Measurements from ENCODE around the gene USP37.
"Not testable (repeated sequence)": the region's sequence is repeated elsewhere in the genome, so short reads cannot be mapped to it uniquely, and the experiment has no call there.

The USP37 gene

DNA sequence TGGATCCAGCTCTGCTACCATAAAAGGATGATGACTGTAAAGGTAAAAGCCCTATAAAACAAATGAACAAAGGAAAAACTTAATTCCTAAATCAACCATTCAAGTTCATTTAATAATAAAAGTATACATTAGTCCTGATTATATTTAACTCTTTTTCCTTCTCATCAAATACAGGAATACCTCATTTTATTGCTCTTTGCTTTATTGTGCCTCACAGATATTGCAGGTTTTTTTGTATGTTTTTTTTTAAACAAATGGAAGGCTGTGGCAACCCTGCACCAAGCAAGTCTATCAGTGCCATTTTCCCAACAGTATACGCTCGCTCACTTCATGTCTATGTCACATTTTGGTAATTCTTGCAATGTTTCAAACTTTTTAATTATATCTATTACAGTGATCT is 38.2 kb downstream of the USP37 start:
- Histone ChIP-seq H3K9me3 (no peaks in the 10 kb centered on the region), H3K27me3 (no peaks in the 10 kb centered on the region), H3K27ac (no peak overlapping the region), H3K36me3 (peaks cover 65 to 94% (median 77%) of the 10 kb centered on the region in 3 donors), H3K4me1 (no peaks in the 10 kb centered on the region), H3K4me3 (no peak overlapping the region)
- TF ChIP-seq, protein P1, sequence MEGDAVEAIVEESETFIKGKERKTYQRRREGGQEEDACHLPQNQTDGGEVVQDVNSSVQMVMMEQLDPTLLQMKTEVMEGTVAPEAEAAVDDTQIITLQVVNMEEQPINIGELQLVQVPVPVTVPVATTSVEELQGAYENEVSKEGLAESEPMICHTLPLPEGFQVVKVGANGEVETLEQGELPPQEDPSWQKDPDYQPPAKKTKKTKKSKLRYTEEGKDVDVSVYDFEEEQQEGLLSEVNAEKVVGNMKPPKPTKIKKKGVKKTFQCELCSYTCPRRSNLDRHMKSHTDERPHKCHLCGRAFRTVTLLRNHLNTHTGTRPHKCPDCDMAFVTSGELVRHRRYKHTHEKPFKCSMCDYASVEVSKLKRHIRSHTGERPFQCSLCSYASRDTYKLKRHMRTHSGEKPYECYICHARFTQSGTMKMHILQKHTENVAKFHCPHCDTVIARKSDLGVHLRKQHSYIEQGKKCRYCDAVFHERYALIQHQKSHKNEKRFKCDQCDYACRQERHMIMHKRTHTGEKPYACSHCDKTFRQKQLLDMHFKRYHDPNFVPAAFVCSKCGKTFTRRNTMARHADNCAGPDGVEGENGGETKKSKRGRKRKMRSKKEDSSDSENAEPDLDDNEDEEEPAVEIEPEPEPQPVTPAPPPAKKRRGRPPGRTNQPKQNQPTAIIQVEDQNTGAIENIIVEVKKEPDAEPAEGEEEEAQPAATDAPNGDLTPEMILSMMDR (IDR thresholded peaks at IDR 0.05) = no peak
- DNase-seq = no peak
- intact Hi-C loops (cut with DNase I; ENCODE audit: low total_unique reads) = no loop called here

DNA sequence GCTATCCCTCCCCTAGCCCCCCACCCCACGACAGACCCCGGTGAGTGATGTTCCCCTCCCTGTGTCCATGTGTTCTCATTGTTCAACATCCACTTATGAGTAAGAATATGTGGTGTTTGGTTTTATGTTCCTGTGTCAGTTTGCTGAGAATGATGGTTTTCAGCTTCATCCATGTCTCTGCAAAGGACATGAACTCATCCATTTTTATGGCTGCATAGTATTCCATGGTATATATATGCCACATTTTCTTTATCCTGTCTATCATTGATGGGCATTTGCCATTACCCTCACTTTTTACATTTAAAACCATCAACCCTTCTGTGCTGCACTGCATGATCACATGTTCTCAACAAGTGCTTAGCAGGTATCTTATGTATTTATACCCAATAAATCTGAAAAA is 39.7 kb downstream of the USP37 start:
- H3K27ac ChIP-seq; H3K9me3 ChIP-seq; H3K27me3 ChIP-seq; H3K4me3 ChIP-seq; H3K4me1 ChIP-seq; intact Hi-C loops (cut with DNase I; ENCODE audit: low total_unique reads); DNase-seq: not testable (repeated sequence)
- peaks cover 66 to 99% (median 75%) of the 10 kb centered on the region in 3 donors for H3K36me3 ChIP-seq

DNA sequence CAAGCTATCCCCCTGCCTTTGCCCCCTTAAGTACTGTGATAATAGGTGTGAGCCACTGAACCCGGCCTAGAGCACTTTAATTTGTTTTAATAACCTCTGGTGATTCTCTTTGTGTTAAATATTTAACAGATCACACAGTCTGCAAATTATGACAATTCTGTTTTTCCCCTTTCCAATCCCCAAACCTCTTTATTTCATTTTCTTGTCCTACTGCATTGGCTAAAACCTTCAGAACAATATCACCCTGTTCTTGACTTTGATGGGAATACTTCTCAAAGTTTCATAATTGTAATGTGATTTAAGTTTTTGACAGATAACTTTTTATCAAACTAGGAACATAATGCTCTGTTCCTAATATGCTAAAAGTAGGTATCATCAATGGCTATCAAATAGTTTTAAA is 44.5 kb downstream of the USP37 start:
- Histone ChIP-seq H3K36me3 (peaks cover 30 to 94% (median 39%) of the 10 kb centered on the region in 3 donors), H3K4me1 (no peaks in the 10 kb centered on the region), H3K4me3 (no peak overlapping the region), H3K27ac (no peak overlapping the region), H3K9me3 (no peaks in the 10 kb centered on the region), H3K27me3 (no peaks in the 10 kb centered on the region)
- intact Hi-C loops (cut with DNase I; ENCODE audit: low total_unique reads) = no loop called here
- no peak for DNase-seq
- TF ChIP-seq, protein P1 (IDR thresholded peaks at IDR 0.05) = no peak

DNA sequence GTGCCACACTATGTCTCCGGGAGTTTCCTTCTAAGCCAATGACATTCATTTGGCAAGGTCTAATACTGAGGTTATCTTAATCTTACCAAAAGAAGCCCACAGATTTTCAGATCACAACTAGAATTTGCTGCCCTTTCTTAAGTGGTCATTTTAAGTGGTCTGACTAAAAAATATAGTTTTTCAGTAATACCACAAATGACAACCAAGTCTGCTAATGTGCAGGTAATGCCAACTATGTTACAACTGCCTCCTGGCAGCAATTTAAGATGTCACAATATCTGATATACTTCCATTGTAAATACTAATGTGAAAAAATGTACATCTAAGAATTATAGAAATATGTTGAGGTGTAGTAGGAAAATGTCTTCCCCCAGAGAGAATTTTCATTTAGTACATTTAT is 49.3 kb downstream of the USP37 start:
- Histone ChIP-seq H3K4me3 (no peak overlapping the region), H3K4me1 (no peaks in the 10 kb centered on the region), H3K9me3 (no peaks in the 10 kb centered on the region), H3K27me3 (no peaks in the 10 kb centered on the region), H3K27ac (no peak overlapping the region), H3K36me3 (peaks cover under 1 to 46% (median 6%) of the 10 kb centered on the region in 3 donors)
- intact Hi-C loops (cut with DNase I; ENCODE audit: low total_unique reads) = no loop called here
- TF ChIP-seq, protein P1 (IDR thresholded peaks at IDR 0.05) = no peak
- no peak for DNase-seq

DNA sequence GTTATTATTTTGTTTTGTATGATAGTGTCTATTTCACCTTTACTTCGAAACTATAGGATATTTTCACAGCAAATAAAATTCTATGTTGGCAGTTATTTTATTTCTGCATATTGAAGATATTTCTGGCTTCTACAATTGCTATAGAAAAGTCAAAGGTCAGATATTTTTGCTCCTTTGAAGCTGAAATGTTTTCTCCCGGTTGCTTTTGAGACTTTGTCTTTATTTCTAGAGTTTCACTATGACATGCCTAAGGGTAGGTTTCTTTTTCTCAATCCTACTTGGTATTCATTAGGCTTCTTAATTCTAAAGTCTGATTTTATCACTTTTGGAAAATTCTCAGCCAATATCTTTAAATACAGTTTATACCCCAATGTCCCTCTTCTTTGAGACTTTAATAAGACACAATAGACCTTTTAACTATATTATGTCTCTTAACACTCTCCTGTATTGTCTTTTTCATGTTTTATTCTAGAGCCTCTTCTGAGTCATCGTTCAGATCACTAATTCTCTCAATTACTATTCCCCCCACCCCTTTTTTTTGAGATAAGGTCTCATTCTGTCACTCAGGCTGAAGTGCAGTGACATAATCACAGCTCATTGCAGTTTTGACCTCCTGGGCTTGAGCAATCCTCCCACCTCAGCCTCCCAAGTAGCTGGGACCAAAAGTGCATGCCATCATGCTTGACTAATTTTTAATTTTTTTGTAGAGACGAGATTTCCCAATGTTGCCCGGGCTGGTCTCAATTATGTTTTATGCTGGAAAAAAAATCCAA is 50.5 kb downstream of the USP37 start:
- Histone ChIP-seq H3K4me1 (no peaks in the 10 kb centered on the region), H3K36me3 (peaks cover 0 to 34% (median 6%) of the 10 kb centered on the region in 3 donors), H3K27me3 (no peaks in the 10 kb centered on the region), H3K9me3 (no peaks in the 10 kb centered on the region), H3K27ac (no peak overlapping the region), H3K4me3 (no peak overlapping the region)
- TF ChIP-seq, protein P1 (IDR thresholded peaks at IDR 0.05) = no peak
- no peak for DNase-seq
- intact Hi-C loops (cut with DNase I; ENCODE audit: low total_unique reads) = no loop called here

DNA sequence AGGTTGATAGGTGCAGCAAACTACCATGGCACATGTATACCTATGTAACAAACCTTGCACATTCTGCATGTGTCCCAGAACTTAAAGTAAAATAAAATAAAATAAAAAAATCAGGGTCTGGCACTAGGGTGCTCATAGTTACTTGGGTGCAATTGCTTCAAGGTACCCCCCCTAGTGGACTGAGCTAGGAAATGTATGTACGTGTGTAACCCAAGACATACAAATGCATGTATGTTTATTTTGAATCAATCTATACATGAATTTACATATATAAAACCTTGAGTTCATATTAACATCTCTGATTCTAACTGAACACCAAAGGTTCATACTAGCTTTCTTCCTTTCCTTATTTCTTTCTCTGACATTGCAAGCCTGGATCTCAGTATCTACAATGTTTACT is 51.5 kb downstream of the USP37 start:
- intact Hi-C loops (cut with DNase I; ENCODE audit: low total_unique reads) = no loop called here
- H3K36me3 ChIP-seq = peaks cover 0 to 31% (median 0%) of the 10 kb centered on the region in 3 donors
- H3K9me3 ChIP-seq = no peaks in the 10 kb centered on the region
- H3K27ac ChIP-seq = no peak overlapping the region
- no peaks in the 10 kb centered on the region for H3K4me1 ChIP-seq
- no peak overlapping the region for H3K4me3 ChIP-seq
- TF ChIP-seq, protein P1 (IDR thresholded peaks at IDR 0.05) = no peak
- H3K27me3 ChIP-seq = no peaks in the 10 kb centered on the region
- no peak for DNase-seq

Measured in tibial artery (tissue), 4 donors.